ENCODE measurements around the gene YTHDF1.
A peak's percentile ranks its signal among the peaks of the same experiment; 100 is the strongest.

YTHDF1 gene

DNA sequence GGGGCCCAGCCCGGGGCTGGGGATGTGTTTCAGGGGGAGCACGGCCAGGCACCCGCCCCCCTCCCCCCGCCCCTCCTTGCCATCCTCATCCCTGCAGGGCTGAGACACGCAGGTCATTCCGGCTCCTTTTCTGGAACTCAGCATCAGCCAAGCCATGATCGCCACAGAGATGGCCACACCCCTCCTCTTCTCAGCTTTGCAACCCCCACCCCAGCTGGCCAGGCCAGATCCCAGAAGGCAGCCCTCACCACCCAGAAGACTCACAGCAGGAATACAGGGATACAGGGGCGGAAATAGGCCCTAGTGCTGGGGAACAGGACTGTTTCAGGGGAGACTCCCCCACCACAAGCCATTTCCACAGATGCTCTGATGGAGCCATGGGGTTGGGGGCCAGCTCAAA lies 33.5 kb downstream of the YTHDF1 start:
- no peak for DNase-seq

DNA sequence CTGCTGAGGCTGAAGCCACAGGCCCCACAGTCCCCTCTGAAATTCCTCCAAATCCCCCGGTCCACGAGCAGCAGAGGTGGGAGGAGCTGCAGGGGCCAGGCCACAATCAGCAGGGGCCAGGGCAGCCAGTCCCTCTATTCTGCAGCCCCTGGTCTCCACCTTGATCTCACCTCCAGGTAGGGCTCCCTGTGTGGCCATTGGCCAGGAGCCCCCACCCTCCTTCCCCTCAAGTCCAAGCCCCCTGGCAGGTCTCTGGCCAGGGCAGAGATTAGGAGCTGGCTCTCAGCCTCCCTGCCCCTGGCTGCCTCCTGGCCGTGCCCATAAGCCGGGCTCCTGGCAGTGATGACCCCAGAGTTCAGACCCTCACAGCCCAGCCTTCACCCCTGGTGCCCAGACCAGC lies 34.7 kb downstream of the YTHDF1 start:
- no peak for DNase-seq

DNA sequence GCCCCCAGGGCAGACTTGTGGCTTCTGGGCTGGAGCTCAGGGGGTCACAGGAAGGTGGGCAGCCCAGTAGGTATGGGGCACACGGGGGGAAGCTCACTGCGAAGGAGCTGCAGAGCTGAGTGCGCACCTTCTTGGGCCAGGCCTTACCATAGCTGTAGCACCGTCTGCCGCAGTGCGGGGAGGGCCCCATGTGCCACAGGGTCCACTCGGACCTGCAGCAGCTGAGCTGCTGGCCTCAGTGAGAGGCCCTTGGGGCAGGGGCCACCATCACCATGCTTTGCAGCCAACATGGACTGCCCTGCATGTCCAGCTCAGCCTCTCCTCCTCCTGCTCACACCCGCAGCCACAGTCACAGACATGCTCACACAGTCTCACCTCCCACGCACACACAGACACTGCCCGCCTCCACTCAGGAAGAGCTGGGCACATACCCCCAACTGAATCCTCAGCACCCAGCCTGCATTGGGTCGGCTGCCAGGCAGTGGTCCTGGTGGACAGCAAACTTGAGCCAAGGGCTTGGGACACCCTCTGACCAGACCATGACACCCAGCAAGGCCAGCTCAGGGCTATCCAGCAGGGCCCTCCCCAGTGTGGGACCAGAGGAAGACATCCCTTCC lies 35.3 kb downstream of the YTHDF1 start:
- no peak for DNase-seq

DNA sequence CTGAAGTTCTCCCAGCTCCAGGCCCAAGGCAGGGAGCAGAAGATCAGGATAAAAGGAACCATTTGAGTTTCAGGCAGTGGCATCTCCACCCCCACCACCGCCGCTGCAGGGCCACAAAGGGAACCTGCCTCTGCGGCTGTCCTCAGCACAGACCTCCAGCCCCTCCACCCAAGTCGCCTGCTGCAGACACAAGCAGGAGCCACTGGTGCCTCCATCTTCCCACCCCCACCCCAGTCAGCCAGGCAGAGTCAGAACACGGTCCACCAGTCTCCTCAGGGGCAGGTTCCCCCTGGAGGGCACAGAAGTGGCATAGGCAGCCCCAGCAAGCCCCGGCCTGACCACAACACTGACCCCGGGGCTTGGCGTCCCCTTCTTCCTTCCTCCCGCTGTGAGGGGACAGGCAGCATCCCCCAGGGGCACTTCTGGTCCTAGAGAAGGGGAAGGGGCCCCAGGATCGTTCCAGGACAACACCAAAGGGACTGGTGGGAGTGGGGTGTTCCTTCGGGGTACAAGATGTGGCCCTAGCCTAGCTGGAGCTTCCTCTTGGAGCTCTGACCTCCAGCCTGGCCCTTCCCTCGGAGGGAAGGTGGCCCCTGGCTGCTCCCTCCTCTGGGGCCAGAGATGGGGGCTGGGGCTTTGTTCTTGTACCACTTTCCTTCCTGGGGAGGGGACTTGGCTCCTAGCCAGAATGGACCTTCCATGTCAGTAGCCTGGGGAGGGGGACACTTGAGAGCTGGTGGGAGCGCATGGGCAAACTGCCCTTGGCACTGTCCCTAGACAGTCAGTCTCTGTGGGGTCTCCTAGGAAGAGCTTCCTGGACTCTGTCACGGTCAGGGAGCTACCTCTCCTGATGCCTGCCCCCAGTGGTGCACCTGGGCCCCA lies 36.0 kb downstream of the YTHDF1 start:
- DNase-seq, result no peak

DNA sequence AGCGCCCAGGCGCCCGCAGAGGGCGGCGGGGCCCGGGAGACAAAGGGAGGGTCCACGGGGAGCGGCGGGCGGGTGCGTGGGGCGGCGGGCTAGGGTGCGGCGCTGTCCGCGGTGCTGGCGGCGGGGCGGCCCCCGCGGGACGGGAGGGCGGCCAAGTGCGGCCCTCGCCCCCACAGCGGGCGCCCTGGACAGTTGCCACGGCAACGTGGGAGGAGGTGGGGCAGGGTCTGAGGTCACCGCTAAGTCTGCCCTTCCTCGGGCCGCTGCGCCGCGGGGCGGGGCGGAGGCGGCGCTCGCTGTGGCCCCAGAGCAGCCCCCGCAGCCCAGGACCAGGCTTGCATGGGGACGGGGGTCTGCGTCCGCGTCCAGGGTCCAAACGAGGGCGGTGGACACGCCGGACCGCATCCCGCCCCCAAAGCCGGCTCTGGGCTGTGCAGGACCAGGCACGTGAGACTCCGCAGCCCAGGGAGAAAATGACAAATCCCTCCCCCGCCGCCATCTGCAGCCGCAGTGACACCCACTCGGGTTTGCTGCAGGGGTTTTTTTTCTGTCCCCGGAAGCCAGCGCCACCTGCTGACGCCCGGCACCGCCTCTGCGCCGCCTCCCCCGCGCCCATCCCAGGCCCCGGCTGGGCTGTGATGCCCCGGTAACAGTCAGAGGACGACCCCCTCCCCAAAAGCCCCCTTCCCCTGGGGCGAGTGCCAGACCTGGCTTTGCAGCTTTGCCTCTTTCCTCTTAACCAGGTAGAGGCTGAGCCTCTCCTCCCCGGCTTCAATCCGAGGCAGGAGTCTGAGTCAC lies 36.8 kb downstream of the YTHDF1 start:
- DNase-seq, result peak; percentile 99

DNA sequence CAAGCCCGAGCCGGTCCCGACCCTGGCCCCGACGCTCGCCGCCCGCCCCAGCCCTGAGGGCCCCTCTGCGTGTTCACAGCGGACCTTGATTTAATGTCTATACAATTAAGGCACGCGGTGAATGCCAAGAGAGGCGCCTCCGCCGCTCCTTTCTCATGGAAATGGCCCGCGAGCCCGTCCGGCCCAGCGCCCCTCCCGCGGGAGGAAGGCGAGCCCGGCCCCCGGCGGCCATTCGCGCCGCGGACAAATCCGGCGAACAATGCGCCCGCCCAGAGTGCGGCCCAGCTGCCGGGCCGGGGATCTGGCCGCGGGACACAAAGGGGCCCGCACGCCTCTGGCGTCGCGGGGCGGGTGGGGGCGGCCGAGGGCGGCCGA lies 37.5 kb downstream of the YTHDF1 start:
- DNase-seq, result no peak

DNA sequence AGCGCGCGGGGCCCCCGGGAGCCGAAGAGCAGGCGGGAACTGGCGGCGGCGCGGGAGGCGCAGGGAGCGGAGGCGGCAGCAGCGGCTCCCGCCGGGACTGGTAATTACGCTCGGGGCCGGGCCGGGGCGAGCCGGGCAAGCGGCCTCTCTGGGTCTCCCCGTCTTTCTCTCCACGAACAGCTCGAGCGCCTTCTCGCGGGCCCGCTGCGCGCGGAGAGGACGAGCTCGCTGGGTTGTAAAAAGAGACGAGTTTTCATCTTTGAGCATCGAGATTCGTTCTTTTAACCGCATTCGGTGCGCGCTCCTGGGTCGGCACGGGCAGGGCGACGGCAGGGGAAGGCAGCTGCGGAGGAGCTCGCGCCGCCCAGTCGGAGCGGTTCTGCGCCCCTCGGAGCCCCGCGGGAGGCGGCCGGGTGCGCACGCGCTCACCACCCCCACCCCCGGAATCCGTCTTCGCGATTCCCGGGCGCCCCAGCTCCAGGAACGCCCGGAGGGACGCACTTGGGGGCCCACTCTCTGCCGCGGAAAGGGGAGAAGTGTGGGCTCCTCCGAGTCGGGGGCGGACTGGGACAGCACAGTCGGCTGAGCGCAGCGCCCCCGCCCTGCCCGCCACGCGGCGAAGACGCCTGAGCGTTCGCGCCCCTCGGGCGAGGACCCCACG lies 38.0 kb downstream of the YTHDF1 start:
- no peak for DNase-seq

DNA sequence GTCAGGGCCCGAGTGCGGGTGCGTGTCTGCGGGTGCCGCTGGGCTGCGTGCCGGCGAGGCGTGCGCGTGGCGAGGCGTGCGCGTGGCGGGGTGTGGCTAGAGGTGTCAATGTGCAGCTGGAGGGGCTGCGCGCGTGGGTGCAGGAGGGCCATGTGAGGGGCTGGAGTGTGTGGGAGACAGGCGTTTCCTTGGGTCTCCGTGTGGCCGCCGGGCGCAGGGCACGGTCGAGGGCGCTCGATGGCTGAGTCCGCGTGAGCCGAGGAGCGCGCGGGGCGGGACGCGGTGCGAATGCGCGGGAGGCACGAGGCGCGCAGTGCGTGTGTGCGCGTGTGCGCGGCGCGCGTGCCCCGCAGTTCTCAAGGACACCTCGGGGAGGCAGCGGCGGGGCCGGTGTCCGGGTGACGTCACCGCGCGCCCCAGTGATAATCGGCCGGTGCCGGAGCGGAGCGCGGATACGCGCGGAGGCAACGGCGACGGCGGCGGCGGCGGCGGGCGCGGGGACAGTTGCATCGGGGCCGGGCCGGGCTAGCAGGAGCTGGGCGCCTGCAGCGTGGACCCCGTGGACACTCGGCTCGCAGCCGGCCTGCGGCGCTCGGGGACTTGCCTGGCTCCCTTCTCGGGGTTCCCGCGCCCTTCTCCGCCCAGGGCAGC lies 38.7 kb downstream of the YTHDF1 start:
- DNase-seq, result no peak

DNA sequence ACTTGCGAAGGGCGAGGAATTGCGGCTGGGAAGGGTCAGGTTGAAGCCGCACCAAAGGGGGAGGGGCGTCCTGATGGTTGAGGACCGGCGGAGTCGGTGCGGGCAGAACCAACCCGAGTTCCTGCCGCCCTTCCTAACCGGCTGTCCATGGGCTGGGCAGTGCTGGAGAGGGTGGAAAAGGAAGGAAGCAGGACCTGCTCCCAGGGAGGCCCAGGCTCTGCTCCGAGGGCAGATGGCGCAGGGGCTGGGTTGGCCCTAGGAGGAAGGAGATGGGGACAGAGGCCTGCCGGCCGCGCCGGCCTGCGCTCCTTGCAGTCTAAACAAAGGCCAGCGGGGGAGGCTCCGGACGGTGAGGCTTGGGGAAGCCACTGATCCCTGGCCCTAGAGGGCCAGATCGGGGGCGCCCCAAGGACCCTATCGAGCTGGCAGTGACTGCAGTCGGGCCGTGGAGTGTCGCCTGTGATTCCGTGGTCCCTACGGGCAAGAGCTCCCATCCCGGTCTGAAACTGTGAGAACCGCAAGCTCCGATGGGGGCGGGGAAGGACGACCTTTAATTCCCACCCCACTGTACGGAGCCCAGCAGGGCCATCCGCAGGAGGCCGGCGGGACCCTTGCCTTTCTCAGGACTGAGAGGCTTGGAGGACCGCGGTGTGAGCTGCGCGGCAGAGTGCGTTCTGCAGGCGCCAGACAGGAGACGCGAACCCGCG lies 39.4 kb downstream of the YTHDF1 start:
- no peak for DNase-seq

DNA sequence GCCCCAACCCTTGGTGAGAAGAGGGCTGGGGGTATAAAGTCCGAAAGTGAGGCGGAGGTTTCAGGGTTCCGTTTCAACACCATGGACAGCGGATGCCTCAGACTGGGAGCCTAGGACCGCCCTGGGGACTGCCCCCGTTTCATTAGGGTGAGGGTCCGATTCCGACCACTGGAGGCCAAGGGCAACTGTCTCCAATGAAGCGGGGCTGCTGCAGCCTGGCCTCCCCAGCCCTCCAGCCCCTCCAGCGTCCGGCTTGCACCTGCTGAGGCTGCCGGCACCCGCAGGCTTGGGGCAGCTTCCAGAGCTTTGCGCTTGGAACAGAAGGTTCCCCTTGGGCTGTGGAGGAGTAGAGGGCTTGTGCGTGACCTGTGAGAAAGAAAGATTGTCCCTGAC lies 39.9 kb downstream of the YTHDF1 start:
- DNase-seq, result no peak

DNA sequence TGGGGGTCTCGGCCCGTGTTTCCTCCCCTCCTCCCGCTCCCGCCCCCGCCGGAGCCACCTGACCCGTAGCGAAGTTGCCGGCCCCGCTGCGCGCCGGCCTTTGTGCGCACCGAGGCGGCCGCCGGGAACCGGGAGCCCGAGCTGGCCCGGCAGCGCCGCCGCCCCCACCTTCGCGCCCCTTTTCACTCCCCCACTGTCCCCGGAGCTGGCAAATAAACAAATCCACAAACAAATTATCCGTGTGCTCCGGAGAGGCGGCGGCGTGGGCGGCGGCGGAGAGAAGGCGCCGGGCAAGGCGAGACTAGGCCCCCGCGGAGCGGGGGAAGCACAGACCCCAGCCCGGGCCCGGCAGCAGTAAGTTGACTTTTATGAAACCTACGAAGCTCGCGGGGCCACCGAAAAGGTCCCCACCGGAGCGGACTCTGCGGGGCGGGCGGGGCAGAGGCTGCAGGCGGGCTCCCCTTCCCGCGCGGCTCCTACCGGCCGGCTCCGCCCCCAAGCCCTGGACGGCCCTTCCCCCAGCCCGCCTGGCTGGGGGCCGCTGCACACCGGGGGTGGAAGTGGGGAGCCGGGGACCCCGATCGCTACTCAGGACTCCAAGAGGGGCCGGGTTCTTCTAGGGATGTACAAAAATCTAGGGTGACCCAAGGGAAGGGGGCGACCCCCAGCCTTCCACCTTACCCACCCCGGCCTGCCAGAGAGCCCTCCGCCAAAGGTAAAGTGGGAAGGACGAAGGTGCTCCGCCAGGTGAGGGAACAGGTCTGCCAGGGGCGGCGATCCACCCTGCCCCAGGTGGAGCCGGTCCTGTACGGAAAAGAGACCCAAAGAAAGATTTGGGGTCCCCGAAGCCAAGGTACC lies 40.7 kb downstream of the YTHDF1 start:
- DNase-seq, result no peak

DNA sequence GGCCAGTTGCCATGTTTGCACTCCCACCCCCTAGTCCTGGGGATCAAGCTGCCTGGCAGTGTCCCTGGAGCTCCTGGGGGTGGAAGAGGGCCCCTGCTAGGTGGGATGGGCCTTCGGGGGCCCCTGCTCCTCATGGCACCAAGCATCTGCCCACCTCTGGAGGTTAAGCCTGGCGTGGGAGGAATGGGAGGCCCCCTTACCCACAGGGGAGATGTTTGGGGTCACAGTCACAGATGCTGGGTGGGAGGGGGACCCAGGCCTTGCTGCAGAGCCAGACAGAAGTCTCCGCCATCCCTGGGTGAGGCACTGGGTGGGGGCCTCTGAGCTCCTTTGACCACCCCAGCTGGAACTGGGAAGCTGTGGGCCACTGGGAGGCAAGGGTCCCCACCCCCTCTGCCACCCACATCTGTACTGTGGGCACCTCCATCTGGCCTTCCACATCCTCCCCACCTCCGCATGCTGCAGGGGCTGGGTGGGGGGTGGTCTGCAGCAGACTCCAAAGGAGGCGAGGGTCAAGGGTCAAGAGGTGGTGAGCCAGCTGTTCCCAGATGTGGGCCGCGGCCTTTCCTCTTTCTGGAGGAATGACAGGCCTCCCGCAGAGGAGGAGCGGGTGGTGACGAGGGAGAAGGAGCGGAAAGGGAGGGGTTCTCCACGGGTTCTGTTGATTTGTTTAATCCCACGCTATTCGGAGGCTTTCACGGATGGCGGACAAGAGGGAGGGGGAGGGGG lies 41.5 kb downstream of the YTHDF1 start:
- no peak for DNase-seq

DNA sequence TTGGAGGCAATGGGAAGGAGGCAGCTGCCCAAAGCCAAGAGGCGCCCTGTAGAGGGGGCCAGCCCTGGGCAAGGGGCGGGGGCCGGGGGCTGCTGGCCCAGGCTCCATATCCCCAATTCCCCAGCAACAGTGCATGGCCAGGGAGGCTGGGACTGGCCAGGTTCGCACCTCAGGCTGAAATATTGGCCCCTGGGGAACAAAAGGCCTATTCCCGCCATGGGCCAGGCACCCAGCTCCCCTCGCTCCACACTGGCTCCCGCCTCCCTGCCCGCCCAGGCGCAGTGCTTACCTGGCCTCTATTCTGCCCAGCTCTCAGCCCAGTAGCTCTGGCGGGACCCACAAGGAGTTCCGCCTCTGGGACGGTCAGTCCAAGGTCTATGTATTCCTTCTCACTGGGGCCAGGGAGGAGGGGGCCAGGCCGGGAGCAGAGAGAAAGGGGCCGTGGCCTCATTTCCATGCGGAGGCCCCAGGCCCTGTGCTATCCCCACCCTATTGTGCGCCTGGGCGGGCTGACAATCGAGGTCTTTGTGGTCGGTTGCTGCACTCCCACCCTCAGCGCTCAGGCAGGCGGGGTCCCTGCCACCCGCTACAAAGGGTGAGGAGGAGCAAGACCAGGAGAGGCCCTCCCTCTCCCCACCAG lies 42.3 kb downstream of the YTHDF1 start:
- no peak for DNase-seq

DNA sequence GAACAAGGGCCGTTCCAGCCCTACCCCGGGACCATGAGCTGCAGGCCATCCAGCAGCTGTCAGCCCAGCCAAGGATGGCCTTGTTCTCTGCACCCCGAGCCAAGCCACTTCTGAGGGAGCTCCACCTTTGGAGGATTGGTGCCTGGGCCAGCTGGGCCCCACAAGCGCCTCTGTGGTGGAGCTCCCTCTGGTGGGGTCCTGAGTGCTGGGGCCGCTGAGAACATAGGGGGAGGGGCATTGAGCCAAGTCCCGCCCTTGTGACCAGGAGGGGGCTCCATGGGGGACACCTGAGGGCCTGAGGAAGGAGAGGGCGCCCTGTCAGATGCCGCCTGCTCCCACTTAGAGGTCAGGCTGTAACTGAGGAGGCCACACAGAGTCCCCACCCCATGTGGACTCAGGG lies 43.2 kb downstream of the YTHDF1 start:
- DNase-seq, result peak; percentile 96

DNA sequence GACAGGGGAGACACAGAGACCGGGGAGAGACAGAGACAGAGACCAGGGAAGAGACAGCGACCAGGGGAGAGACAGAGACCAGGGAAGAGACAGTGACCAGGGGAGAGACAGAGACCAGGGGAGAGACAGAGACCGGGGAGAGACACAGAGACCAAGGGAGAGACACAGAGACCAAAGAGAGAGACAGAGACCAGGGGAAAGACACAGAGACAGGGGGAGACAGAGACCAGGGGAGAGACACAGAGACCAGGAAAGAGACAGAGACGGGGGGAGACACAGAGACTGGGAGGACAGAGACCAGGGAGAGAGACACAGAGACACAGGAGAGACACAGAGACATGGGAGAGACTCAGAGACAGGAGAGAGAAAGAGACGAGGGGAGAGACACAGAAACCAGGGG lies 43.9 kb downstream of the YTHDF1 start:
- no peak for DNase-seq

DNA sequence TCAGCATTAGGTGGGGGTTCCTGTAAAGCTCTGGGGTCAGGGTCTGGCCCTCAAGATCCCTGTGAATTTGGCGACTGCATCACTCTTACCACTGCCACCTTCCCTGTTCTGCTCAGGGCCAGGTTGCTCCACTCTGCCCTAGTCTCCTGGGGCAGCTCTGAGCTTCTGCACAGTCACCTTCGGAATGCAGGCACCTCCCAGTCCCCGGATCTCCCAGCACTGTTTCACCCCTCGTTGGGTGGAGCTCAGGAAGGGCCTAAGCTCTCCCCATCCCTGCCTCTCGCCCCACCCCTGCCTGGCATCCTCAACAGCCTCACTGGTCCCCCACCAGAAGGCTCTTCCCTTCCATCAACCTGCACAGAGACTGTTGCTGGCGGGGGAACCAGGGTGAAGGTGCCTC lies 46.2 kb downstream of the YTHDF1 start:
- no peak for DNase-seq

DNA sequence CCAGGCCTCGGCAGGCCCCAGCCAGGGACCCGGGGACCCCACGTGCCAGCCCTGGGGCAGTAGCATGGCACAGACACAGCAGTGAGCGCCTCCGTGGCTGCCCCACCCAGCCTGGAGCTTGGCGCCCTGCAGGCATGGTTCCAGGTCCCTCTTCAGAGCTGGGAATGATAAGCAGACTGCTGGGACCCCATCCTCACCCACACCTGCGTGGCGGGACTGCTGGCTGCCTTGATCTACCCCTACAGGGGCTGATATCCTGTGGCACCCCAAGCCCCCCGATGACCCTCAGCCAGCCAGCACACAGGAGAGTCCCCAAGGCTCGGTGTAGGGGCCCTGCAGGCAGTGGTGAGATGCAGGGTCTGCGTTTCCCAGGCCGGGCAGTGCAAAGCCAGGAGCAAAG lies 47.1 kb downstream of the YTHDF1 start:
- DNase-seq, result no peak

DNA sequence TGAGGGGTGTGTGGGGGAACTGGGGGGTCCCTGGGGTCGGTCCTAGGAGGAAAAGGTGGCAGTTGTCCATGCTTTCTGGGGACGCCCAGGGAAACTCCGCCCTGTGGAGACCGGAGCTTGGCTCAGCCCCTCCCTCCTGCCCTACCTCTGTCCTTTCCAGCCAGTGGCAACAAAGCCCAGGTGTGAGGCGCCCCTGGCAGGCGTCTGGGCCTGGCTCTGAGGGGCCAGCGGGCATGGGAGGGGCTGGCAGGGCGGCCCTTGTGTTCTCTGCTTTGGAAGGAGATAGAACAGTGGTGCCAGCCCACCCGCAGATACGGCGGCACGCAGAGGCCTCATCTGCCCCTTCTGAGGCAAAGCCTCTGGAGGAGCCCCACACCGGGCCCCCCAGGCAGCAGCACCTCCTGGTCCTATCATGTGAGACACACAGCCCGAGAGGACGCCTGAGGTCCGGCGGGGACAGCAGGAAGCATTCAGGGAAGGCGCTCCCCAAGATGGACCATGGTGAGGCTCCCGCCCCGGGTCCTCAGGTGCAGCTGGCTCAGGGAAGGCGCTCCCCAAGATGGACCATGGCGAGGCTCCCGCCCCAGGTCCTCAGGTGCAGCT lies 47.9 kb downstream of the YTHDF1 start:
- no peak for DNase-seq
